Fibroblast of mammary gland (primary cell): ENCODE results near the gene USP7.

Experiments
- DNase-seq: peaks from one replicate; pipeline ENCODE4 v3.0.0-alpha.2; 2010; ENCODE audit warnings: low read depth
- H3K4me3 ChIP-seq: 2 replicates; pipeline ENCODE4 v1.5.1; 2011; ENCODE audit warnings: low read depth, mild to moderate bottlenecking, low read length, moderate library complexity; ENCODE audit not compliant: control insufficient read depth
- CTCF ChIP-seq: conservative IDR thresholded peaks from 2 replicates; pipeline ENCODE4 v1.5.1; 2011; ENCODE audit warnings: low read depth, low read length, inconsistent platforms; ENCODE audit not compliant: control insufficient read depth, insufficient read depth

Gene USP7

GRCh38 chr16:8926827-8927226 is 36.9 kb downstream of the USP7 start:
- H3K4me3 ChIP-seq: no peak overlapping the region
- TF ChIP-seq CTCF: no peak
- no peak for DNase-seq

GRCh38 chr16:8925455-8925854 is 38.3 kb downstream of the USP7 start:
- no peak for TF ChIP-seq CTCF
- H3K4me3 ChIP-seq: no peak overlapping the region
- no peak for DNase-seq

GRCh38 chr16:8924214-8924613 is 39.5 kb downstream of the USP7 start:
- DNase-seq: peak; percentile 47
- no peak for TF ChIP-seq CTCF
- no peak overlapping the region for H3K4me3 ChIP-seq

GRCh38 chr16:8923199-8923598 is 40.5 kb downstream of the USP7 start:
- H3K4me3 ChIP-seq: no peak overlapping the region
- no peak for DNase-seq
- no peak for TF ChIP-seq CTCF

- no peak for DNase-seq
- no peak overlapping the region for H3K4me3 ChIP-seq
- TF ChIP-seq CTCF: no peak
Measured at GRCh38 chr16:8921347-8921984, 42.2 kb downstream of the USP7 start.

- no peak overlapping the region for H3K4me3 ChIP-seq
- no peak for TF ChIP-seq CTCF
- DNase-seq: peak; percentile 90
Measured at GRCh38 chr16:8920645-8921346, 42.9 kb downstream of the USP7 start.
